GM23338 (cell line): Measurements from ENCODE around the gene CDH7. TPM values are rescaled to one million over a fixed set of nuclear protein-coding genes. Genes with fewer than 3 reads are reported as not detected.

Source experiments
- ATAC-seq: fragments of 200-7000 bp; cut with Tn5 transposase; 3 replicates; pipeline ENCODE4 v1.9.1; 2020
- DNase-seq: peaks from one replicate; pipeline ENCODE4 v3.0.0-alpha.2; 2015; ENCODE audit warnings: low spot score
- H2AFZ ChIP-seq: fragments of 200-600 bp; sonication (generic); 2 replicates; pipeline ENCODE4 v1.8.0; 2016; ENCODE audit warnings: antibody characterized with exemption, mild to moderate bottlenecking, moderate library complexity
- H3F3A ChIP-seq: fragments of 200-600 bp; sonication (generic); replicated peaks from 2 replicates; pipeline ENCODE4 v1.8.0; 2017; ENCODE audit warnings: antibody characterized with exemption, mixed run types, low read depth
- H3K27ac ChIP-seq: fragments of 200-600 bp; sonication (generic); 2 replicates; pipeline ENCODE4 v1.6.1; 2016; ENCODE audit warnings: low read depth
- H3K27me3 ChIP-seq: fragments of 200-600 bp; sonication (generic); 2 replicates; pipeline ENCODE4 v1.8.0; 2016; ENCODE audit warnings: mild to moderate bottlenecking, mixed run types, moderate library complexity; ENCODE audit not compliant: insufficient read depth
- H3K36me3 ChIP-seq: fragments of 200-600 bp; sonication (generic); 2 replicates; pipeline ENCODE4 v1.8.0; 2016; ENCODE audit warnings: mild to moderate bottlenecking; ENCODE audit not compliant: insufficient read depth
- H3K4me1 ChIP-seq: fragments of 200-600 bp; sonication (generic); 2 replicates; pipeline ENCODE4 v1.8.0; 2016; ENCODE audit warnings: mild to moderate bottlenecking, moderate library complexity; ENCODE audit not compliant: insufficient read depth
- H3K4me2 ChIP-seq: fragments of 200-600 bp; sonication (generic); 2 replicates; pipeline ENCODE4 v1.7.1; 2017; ENCODE audit warnings: mixed run types
- H3K4me3 ChIP-seq: fragments of 200-600 bp; sonication (generic); 2 replicates; pipeline ENCODE4 v1.6.1; 2016; ENCODE audit warnings: mixed run types
- H3K79me2 ChIP-seq: fragments of 200-600 bp; sonication (generic); replicated peaks from 2 replicates; pipeline ENCODE4 v1.8.0; 2017; ENCODE audit warnings: mild to moderate bottlenecking; ENCODE audit not compliant: insufficient read depth
- H3K9me2 ChIP-seq: fragments of 200-600 bp; sonication (generic); 2 replicates; pipeline ENCODE4 v1.8.0; 2017; ENCODE audit not compliant: insufficient read depth
- H4K20me1 ChIP-seq: fragments of 200-600 bp; sonication (generic); replicated peaks from 2 replicates; pipeline ENCODE4 v1.8.0; 2017; ENCODE audit warnings: mild to moderate bottlenecking; ENCODE audit not compliant: insufficient read depth
- H3K27ac Mint-ChIP-seq: 2 replicates; pipeline ENCODE4 v1.8.0; 2020; ENCODE audit warnings: inconsistent platforms, mild to moderate bottlenecking, moderate library complexity, mixed read lengths
- H3K27me3 Mint-ChIP-seq: 3 replicates; pipeline ENCODE4 v1.8.0; 2022; ENCODE audit warnings: low read depth, mild to moderate bottlenecking, moderate library complexity, mixed read lengths, inconsistent platforms; ENCODE audit not compliant: insufficient read depth, poor library complexity
- H3K36me3 Mint-ChIP-seq: 3 replicates; pipeline ENCODE4 v1.8.0; 2021; ENCODE audit warnings: low read depth, mild to moderate bottlenecking, inconsistent platforms, moderate library complexity, mixed read lengths
- H3K4me1 Mint-ChIP-seq: 3 replicates; pipeline ENCODE4 v1.8.0; 2020; ENCODE audit warnings: mild to moderate bottlenecking, inconsistent platforms, mixed read lengths
- H3K4me3 Mint-ChIP-seq: 3 replicates; pipeline ENCODE4 v1.8.0; 2021; ENCODE audit warnings: moderate library complexity, mild to moderate bottlenecking, inconsistent platforms, mixed read lengths
- H3K9me3 Mint-ChIP-seq: 3 replicates; pipeline ENCODE4 v1.8.0; 2020; ENCODE audit warnings: moderate library complexity, mild to moderate bottlenecking, inconsistent platforms, mixed read lengths
- CTCF ChIP-seq, 2 experiments: fragments of 200-600 bp in 1 of 2; sonication (generic) in 1 of 2; conservative IDR thresholded peaks; 2 replicates each; pipeline versions ENCODE4 v1.5.1 to v1.6.1; 2016 to 2017; ENCODE audit warnings: antibody characterized with exemption in 2 of 2, low read depth in 2 of 2, mild to moderate bottlenecking in 2 of 2, moderate library complexity in 1 of 2
- EZH2phosphoT487 ChIP-seq: fragments of 200-600 bp; sonication (generic); IDR thresholded peaks from one replicate; pipeline ENCODE4 v1.8.1; 2018; ENCODE audit warnings: antibody characterized with exemption; ENCODE audit not compliant: unreplicated experiment
- REST ChIP-seq: IDR thresholded peaks from one replicate; pipeline ENCODE4 v1.6.1; 2018; ENCODE audit warnings: antibody characterized with exemption; ENCODE audit not compliant: unreplicated experiment
- polyA plus RNA-seq: library from polyadenylated mRNA; unstranded; fragments of >200 nt; fragmentation: Nextera tagmentation; extraction: Ambion mirVana; gene quantifications from 2 replicates; pipeline ENCODE4 v1.2.1, GENCODE V29; 2016
- total RNA-seq: library from RNA; depleted of rRNA; stranded (reverse); fragments of >200 nt; shearing (Covaris generic); gene quantifications from 2 replicates; pipeline ENCODE4 v1.2.3, GENCODE V29; 2014

Gene CDH7
- total and polyA plus RNA-seq, 2 experiments from 2014 or later = 1.8 TPM

GRCh38 chr18:65924904-65925303 lies 174.1 kb downstream of the CDH7 start (continued):
- TF ChIP-seq REST = no peak
- TF ChIP-seq EZH2phosphoT487 = no peak

- no peak for ATAC-seq
- H3K4me3 ChIP-seq = no peak overlapping the region
- H3K4me1 Mint-ChIP-seq = peaks cover 7% of the 10 kb centered on the region
- peaks cover 11% of the 10 kb centered on the region; the same call in 2 of the 3 replicates for H3K9me3 Mint-ChIP-seq
- H3K36me3 Mint-ChIP-seq = no peaks in the 10 kb centered on the region; the same call in 2 of the 3 replicates
- H3K36me3 ChIP-seq = no peaks in the 10 kb centered on the region
- no peak overlapping the region for H3K27ac ChIP-seq
- no peaks in the 10 kb centered on the region for H3F3A ChIP-seq
- H2AFZ ChIP-seq = no peak overlapping the region
- H3K4me2 ChIP-seq = no peak overlapping the region
- no peaks in the 10 kb centered on the region for H3K27me3 Mint-ChIP-seq
- DNase-seq = no peak
- no peaks in the 10 kb centered on the region for H3K9me2 ChIP-seq
- no peak for TF ChIP-seq CTCF (conservative IDR thresholded peaks at IDR 0.05; ENCODE audit: low read depth in 2 of 2)
- H3K27ac Mint-ChIP-seq = no peak overlapping the region
- no peaks in the 10 kb centered on the region for H3K4me1 ChIP-seq
- no peak overlapping the region for H3K4me3 Mint-ChIP-seq
- H3K79me2 ChIP-seq = no peaks in the 10 kb centered on the region
- no peaks in the 10 kb centered on the region for H4K20me1 ChIP-seq
- no peaks in the 10 kb centered on the region for H3K27me3 ChIP-seq
These were observed 184.1 kb downstream of the CDH7 start for GRCh38 chr18:65934874-65935273.

GRCh38 chr18:65936678-65937077 lies 185.9 kb downstream of the CDH7 start:
- H3K79me2 ChIP-seq = no peaks in the 10 kb centered on the region
- DNase-seq (no peak), ATAC-seq (no peak)
- no peaks in the 10 kb centered on the region; the same call in 2 of the 3 replicates for H3K36me3 Mint-ChIP-seq
- no peaks in the 10 kb centered on the region for H3F3A ChIP-seq
- no peaks in the 10 kb centered on the region for H3K36me3 ChIP-seq
- H3K4me1 Mint-ChIP-seq = peaks cover 10% of the 10 kb centered on the region
- TF ChIP-seq REST = no peak
- peak in 1 of 2 experiments; percentile 27; a peak in 1 of 4 replicates for TF ChIP-seq CTCF (conservative IDR thresholded peaks at IDR 0.05; ENCODE audit: low read depth in 2 of 2)
- H3K27ac ChIP-seq = no peak overlapping the region
- no peaks in the 10 kb centered on the region for H3K9me2 ChIP-seq
- no peak overlapping the region for H3K27ac Mint-ChIP-seq
- H3K4me3 ChIP-seq = no peak overlapping the region
- peaks cover 11% of the 10 kb centered on the region; the same call in 2 of the 3 replicates for H3K9me3 Mint-ChIP-seq
- peaks cover 4% of the 10 kb centered on the region; the same call in 1 of the 2 replicates for H3K4me1 ChIP-seq
- H3K27me3 Mint-ChIP-seq = no peaks in the 10 kb centered on the region
- H3K27me3 ChIP-seq = no peaks in the 10 kb centered on the region
- H3K4me3 Mint-ChIP-seq = no peak overlapping the region
- no peaks in the 10 kb centered on the region for H4K20me1 ChIP-seq
- no peak overlapping the region for H2AFZ ChIP-seq
- no peak overlapping the region for H3K4me2 ChIP-seq
